ENCODE measurements around the gene SLC51B.

GRCh38 chr15:65101891-65102708, 56.9 kb downstream of the SLC51B start:
- TF ChIP-seq CTCF (IDR thresholded peaks at IDR 0.05 in 8 of 11, conservative IDR thresholded peaks at IDR 0.05 in 3 of 11) (peak in 2 of 11 experiments; percentile 24 to 32), POLR2A (IDR thresholded peaks at IDR 0.05) (no peak), POLR2AphosphoS5 (IDR thresholded peaks at IDR 0.05) (no peak)

Data from spleen (tissue), 7 donors.